ENCODE measurements around the gene CYP27B1.
"Not testable (repeated sequence)": the region's sequence is repeated elsewhere in the genome, so short reads cannot be mapped to it uniquely, and the experiment has no call there.

Gene CYP27B1

DNA sequence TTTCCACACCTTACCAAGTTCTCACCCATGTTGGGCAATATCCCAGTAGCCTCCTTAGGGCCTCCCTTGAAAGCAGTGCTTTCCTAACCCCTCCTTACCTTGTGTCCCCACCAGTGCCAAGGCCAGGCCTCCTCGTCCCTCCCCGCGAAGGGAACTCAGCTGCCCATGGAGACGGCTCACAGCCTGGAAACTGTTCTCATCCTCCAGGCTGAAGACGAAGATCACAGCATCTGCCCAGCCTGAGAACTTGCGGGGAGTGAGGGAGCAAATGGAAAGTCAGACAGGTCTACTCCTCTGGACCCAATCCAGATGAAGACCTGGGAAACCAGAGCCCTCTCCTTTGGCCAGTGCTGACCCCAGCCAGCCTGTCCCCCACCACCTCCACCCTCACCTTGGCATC lies 33.0 kb downstream of the CYP27B1 start:
- DNase-seq: no peak

- no peak for DNase-seq
These were observed 33.9 kb downstream of the CYP27B1 start for GRCh38 chr12:57732726-57733593.

DNA sequence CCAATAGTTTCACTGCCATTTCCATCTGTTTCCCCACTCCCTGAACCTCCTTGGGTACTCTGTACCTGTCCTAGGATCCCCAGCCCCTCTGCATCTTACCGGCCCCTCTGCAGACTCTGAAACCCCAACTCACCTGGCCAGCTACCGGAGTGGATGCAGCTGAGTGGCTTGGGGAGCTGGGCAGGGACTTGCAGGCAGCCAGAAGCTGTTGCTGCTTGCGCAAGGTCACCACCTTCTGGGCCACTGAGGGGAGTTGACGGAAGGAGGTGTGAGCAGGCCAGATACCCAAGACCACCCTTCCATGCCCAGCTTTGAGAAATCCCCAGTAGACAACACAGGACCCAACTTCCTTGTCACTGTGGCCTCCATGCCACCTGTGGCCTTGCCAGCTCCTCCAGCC lies 34.6 kb downstream of the CYP27B1 start:
- DNase-seq: no peak

GRCh38 chr12:57731411-57732080 lies 35.3 kb downstream of the CYP27B1 start:
- DNase-seq: no peak

GRCh38 chr12:57730336-57731067 lies 36.4 kb downstream of the CYP27B1 start:
- no peak for DNase-seq

- no peak for DNase-seq
These were observed 37.5 kb downstream of the CYP27B1 start for GRCh38 chr12:57729321-57729844.

GRCh38 chr12:57727758-57728395 lies 39.0 kb downstream of the CYP27B1 start:
- no peak for DNase-seq

GRCh38 chr12:57726884-57727757 lies 39.8 kb downstream of the CYP27B1 start:
- DNase-seq: no peak

- DNase-seq: peak; percentile 83
These were observed 40.6 kb downstream of the CYP27B1 start for GRCh38 chr12:57726151-57726883.

DNA sequence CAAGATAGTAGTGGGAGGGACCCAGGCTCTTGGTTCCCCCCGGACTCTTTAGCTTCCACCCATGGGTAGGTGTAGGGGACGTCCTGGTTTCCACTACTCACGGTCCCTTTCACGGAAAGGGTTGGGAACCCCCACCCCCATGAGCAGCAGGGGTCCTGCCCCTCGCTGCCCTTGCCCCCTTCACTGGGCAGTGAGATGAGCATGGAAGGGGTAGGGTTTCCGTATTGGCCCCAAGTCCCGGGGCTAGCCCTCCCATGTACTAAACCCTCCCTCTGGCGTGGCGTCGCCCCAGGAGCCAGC lies 41.1 kb downstream of the CYP27B1 start:
- DNase-seq: no peak

DNA sequence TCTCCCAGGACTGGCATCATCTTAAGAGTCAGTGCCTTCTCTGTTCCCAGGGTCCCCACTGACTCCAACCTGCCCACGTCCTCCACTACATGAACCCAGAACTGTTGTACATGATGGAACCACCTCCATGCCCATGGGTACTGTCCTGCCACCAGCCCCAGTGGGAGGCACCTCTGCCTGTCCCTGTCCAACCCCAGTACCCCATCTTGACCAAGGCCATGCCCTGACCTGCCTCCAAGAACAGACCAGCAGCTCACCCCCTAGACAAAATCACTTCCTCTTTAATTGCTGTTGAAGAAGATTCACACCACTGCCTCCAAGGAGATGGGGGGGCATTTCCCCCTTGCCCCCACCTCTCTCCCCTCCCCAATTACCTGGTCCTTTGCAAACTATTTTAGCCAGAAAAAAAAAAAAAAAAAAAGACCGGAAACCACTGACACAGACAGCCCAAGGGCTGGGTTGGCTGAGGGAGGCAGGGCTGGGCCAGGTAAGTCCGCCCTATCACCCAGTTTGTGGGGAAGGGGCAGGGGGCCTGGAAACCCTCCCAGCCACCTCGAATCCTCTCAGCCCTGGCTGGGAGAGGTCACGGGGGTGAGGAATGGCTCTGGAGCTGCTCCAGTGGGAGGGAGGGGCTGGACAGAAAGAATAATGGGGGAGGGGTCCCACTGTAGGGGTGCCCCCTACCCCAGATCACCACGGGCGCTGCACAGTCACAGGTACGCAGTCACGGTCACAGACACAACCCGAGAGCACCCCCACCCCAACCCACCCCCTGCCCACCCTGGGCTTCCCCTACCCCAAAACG lies 41.7 kb downstream of the CYP27B1 start:
- DNase-seq: no peak

- no peak for DNase-seq
These were observed 42.6 kb downstream of the CYP27B1 start for GRCh38 chr12:57724003-57724935.

GRCh38 chr12:57723630-57723962 lies 43.3 kb downstream of the CYP27B1 start:
- DNase-seq: no peak

GRCh38 chr12:57722716-57723629 lies 43.9 kb downstream of the CYP27B1 start:
- no peak for DNase-seq

DNA sequence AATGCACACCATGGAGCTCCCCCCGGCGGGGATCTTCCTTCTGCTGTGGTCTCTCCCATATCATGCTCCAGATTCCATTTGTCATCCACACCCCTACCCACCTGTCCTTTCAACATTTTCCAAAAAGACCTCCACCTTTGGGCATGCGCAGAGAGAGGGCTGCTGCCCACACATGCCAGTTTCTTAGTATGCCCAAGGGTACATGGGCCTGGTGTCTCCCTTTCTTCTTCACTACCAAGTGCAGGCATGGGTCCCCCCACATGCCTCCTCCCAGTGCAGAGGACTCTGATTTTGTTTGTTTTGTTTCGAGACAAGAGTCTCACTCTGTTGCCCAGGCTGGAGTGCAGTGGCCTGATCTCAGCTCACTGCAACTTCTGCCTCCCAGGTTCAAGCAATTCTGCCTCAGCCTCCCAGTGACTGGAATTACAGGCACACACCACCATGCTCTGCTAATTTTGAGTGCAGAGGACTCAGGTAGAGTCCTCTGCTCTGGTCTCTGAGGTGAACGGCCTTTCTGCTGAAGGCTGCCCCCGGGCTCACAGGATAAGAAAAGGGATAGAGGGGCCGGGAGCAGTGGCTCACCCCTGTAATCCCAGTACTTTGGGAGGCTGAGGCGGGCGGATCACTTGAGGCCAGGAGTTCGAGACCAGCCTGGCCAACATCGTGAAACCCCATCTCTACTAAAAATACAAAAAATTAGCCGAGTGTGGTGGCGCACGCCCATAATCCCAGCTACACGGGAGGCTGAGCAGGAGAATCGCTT lies 44.9 kb downstream of the CYP27B1 start:
- not testable (repeated sequence) for DNase-seq

DNA sequence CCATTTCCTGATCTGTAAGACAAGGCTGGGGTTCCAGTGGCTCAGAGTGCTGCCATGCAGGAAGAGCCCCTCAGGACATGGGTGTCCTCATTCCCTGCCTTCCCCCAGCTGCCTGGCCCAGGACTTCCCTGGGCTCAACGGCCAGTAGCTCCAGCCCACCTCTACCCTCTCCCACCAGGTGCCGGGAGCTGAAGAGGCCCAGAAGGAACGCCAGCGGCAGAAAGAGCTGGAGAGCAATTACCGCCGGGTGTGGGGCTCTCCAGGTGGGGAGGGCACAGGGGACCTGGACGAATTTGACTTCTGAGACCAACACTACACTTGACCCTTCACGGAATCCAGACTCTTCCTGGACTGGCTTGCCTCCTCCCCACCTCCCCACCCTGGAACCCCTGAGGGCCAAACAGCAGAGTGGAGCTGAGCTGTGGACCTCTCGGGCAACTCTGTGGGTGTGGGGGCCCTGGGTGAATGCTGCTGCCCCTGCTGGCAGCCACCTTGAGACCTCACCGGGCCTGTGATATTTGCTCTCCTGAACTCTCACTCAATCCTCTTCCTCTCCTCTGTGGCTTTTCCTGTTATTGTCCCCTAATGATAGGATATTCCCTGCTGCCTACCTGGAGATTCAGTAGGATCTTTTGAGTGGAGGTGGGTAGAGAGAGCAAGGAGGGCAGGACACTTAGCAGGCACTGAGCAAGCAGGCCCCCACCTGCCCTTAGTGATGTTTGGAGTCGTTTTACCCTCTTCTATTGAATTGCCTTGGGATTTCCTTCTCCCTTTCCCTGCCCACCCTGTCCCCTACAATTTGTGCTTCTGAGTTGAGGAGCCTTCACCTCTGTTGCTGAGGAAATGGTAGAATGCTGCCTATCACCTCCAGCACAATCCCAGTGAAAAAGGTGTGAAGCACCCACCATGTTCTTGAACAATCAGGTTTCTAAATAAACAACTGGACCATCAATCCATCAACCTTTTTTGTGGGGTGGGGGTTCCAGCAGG lies 46.0 kb downstream of the CYP27B1 start:
- no peak for DNase-seq

Data from NCI-H510A (cell line).